Vagina (tissue), 2 donors: ENCODE results near the gene SPACA6.

Source experiments
- POLR2A ChIP-seq, 2 donors: fragments of 450-650 bp; IDR thresholded peaks; one replicate each; pipeline ENCODE4 v1.6.1; 2017; ENCODE audit warnings: antibody characterized with exemption in 2 of 2, mild to moderate bottlenecking in 2 of 2, moderate library complexity in 2 of 2
- POLR2AphosphoS5 ChIP-seq, 2 donors: sonication (generic); formaldehyde crosslinking; IDR thresholded peaks; one replicate each; pipeline ENCODE4 v1.9.0; 2017; ENCODE audit warnings: antibody characterized with exemption in 2 of 2, mild to moderate bottlenecking in 2 of 2, low read depth in 1 of 2; ENCODE audit not compliant: insufficient read depth in 1 of 2
- TF ChIP-seq, protein P1 (sequence below), 3 experiments: fragments of 450-650 bp in 2 of 3; fragments of 200-600 bp in 1 of 3; sonication (generic) in 1 of 3; IDR thresholded peaks; one replicate each; pipeline ENCODE4 v1.5.1; 2017 to 2019; ENCODE audit warnings: antibody characterized with exemption in 3 of 3, mild to moderate bottlenecking in 2 of 3, moderate library complexity in 2 of 3

DNA sequence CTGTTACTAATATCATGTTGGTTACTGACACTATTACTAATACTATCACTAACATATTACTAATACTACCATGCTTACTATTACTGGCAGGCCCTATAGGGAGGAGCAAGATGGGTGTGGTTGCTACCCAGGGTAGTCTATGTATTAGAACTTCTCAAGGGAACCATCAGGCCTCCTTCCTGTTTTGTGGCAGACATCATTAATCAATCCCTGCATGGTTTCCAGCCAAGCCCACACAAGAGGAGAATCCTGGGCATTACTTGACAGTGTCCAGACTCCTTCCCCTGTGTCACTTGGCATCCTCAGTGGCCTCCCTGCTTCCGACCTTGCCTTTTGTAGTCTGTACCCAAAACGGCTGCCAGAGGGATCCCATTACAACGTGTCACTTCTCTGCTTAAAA lies 21.7 kb downstream of the SPACA6 start:
- TF ChIP-seq, protein P1, sequence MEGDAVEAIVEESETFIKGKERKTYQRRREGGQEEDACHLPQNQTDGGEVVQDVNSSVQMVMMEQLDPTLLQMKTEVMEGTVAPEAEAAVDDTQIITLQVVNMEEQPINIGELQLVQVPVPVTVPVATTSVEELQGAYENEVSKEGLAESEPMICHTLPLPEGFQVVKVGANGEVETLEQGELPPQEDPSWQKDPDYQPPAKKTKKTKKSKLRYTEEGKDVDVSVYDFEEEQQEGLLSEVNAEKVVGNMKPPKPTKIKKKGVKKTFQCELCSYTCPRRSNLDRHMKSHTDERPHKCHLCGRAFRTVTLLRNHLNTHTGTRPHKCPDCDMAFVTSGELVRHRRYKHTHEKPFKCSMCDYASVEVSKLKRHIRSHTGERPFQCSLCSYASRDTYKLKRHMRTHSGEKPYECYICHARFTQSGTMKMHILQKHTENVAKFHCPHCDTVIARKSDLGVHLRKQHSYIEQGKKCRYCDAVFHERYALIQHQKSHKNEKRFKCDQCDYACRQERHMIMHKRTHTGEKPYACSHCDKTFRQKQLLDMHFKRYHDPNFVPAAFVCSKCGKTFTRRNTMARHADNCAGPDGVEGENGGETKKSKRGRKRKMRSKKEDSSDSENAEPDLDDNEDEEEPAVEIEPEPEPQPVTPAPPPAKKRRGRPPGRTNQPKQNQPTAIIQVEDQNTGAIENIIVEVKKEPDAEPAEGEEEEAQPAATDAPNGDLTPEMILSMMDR (IDR thresholded peaks at IDR 0.05), result no peak
- no peak for TF ChIP-seq POLR2A (IDR thresholded peaks at IDR 0.05)
- no peak for TF ChIP-seq POLR2AphosphoS5 (IDR thresholded peaks at IDR 0.05; ENCODE audit: insufficient read depth in 1 of 2, low read depth in 1 of 2)
